ENCODE measurements around the gene MOV10L1. TPM values are rescaled to one million over a fixed set of nuclear protein-coding genes. Genes with fewer than 3 reads are reported as not detected.
A peak's percentile ranks its signal among the peaks of the same experiment; 100 is the strongest.

The MOV10L1 gene
- total RNA-seq, 4 donors from 2014 or later: 0.33 to 1.5 (median 1.0) TPM

DNA sequence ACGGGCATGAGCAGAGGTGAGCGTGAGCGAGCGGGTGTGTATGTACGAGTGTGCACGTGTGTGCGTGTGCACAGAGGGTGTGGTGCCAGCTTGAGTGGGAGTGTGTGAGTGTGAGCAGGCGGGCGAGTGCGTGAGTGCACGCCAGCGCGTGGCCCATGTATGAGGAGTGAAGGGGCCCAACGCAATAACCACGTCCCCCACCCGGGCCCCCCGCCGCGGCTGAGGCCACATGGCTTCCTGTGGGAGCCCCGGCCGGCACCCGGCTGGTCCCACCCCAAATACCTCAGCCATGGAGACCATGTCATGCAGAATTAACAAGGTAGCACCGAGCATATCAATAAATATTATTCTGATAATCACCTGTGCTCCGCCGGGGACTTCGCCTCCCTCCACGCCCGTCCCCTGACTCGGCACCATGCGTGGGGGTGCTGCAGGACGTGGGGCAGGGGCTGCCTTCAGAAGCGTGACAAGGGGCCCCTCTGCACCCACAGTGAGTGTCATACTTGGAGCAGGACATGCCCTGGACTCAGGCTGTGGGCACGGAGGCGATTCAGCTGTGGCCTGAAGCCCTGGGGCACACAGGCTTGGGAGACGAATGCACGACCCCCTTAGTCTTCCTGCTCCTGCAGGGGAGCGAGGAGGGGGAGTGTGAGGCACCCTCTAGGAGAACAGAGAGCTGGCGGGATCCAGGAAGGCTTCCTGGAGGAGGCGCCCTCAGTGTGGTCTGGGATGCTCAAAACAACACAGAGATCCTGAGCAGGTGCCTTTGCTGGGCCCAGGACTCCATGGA lies 90.3 kb downstream of the MOV10L1 start:
- 90% methylated on average over 20 to 36 of the region's 39 CpGs for WGBS, 2 donors
- TF ChIP-seq POLR2A (IDR thresholded peaks at IDR 0.05): no peak
- TF ChIP-seq, protein P1, sequence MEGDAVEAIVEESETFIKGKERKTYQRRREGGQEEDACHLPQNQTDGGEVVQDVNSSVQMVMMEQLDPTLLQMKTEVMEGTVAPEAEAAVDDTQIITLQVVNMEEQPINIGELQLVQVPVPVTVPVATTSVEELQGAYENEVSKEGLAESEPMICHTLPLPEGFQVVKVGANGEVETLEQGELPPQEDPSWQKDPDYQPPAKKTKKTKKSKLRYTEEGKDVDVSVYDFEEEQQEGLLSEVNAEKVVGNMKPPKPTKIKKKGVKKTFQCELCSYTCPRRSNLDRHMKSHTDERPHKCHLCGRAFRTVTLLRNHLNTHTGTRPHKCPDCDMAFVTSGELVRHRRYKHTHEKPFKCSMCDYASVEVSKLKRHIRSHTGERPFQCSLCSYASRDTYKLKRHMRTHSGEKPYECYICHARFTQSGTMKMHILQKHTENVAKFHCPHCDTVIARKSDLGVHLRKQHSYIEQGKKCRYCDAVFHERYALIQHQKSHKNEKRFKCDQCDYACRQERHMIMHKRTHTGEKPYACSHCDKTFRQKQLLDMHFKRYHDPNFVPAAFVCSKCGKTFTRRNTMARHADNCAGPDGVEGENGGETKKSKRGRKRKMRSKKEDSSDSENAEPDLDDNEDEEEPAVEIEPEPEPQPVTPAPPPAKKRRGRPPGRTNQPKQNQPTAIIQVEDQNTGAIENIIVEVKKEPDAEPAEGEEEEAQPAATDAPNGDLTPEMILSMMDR (IDR thresholded peaks at IDR 0.05): no peak
- no peak overlapping the region for H3K4me3 ChIP-seq (replicated peaks in 1 of 3)
- no peaks in the 10 kb centered on the region for H3K36me3 ChIP-seq
- no peaks in the 10 kb centered on the region for H3K9me3 ChIP-seq
- no peak overlapping the region for H3K27ac ChIP-seq
- intact Hi-C loops (cut with DNase I): no loop called here
- no peaks in the 10 kb centered on the region for H3K27me3 ChIP-seq
- H3K4me1 ChIP-seq: peaks cover 23 to 29% of the 10 kb centered on the region in 2 donors
- no peak for DNase-seq

DNA sequence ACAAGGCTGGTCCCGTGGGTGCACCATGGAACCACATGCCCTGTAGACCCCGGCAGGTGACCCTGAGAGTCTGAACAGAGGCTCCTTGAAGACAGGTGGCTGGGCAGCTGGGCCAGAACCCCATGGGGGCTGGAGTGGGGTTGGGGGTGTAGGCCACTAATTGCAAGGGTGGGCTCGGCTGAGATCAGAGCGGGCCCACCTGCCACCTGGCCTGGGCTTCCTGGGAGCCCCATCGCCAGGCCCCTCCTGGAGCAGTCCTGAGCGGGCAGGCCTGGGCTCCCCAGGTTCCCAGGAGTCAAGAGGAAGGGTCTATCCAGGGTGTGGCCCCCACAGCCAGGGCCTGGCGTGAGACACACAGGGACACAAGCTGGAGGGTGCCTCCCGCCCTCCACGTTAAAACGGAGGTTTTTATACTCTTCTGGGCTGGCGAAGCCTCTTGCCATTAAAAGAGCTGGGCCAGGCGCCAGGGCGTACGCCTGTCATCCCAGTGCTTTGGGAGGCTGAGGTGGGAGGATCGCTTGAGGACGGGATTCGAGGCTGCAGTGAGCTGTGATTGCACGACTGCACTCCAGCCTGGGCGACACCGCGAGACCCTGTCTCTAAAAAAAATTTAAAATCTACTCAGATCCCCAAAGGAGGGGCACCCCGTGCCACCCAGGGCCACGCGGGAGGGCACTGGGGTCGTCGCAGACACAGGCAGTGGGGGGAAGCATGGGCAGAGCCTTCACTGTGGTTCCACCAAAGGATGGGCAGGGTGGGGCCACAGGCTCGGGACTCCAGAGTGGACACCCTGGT lies 91.1 kb downstream of the MOV10L1 start:
- H3K9me3 ChIP-seq: no peaks in the 10 kb centered on the region
- no peak for DNase-seq
- no peak for TF ChIP-seq POLR2A (IDR thresholded peaks at IDR 0.05)
- TF ChIP-seq, protein P1 (IDR thresholded peaks at IDR 0.05): no peak
- H3K4me1 ChIP-seq: peaks cover 26 to 32% of the 10 kb centered on the region in 2 donors
- no peaks in the 10 kb centered on the region for H3K27me3 ChIP-seq
- H3K27ac ChIP-seq: no peak overlapping the region
- H3K4me3 ChIP-seq (replicated peaks in 1 of 3): no peak overlapping the region
- intact Hi-C loops (cut with DNase I): no loop called here
- 89 to 95% methylated on average over 18 to 19 of the region's 27 CpGs for WGBS, 2 donors
- no peaks in the 10 kb centered on the region for H3K36me3 ChIP-seq

DNA sequence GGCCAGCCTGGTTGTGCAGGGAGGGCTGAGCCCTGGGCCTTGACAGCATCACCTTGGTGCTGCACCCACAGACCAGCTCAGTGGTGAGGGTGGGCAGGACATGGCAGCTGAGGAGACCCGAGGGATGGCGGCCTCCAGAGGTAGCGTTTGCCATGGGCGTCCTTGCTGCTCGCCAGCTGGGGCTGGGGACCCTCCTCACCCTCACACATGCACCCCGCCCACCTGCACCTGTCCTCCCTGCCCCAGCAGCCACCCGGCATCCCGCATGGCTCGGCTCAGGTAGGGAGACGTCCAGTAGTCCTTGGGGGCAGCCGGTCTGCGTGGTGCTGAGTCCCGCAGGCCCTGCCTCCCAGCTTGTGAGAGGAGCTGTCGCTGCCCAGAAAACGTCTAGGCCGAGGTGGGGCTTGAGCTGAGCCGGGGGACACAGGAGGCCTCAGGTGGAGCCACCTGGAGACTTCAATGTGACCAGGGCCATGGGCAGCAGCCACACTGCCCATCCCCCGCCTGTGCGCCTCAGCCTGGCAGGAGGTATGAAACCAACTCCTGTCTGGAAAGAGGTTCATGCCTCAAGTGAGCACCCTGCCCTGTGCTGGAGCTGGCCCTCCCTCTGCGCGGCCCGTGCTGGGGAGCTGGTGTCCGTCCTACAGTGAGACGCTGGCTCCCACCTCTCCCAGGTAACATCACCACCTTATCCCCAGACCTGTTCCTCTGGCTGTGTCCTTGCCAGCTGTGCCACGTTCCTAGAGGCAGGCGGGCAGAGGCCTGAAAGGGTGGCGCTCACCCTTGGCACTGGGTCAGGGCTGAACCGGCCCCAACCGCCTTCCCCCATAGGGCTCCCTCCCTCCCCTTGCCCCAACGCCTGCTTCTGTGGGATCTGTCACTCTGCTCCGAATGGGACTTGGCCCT lies 92.6 kb downstream of the MOV10L1 start:
- intact Hi-C loops (cut with DNase I): no loop called here
- peak; percentile 91 to 95 for DNase-seq
- Histone ChIP-seq H3K4me3 (replicated peaks in 1 of 3) (no peak overlapping the region), H3K27ac (peak overlapping the region; percentile 53 to 83 (median 77)), H3K9me3 (no peaks in the 10 kb centered on the region), H3K36me3 (no peaks in the 10 kb centered on the region), H3K4me1 (peaks cover 35 to 42% of the 10 kb centered on the region in 2 donors), H3K27me3 (no peaks in the 10 kb centered on the region)
- peak in 1 of 2 donors; percentile 35 for TF ChIP-seq POLR2A (IDR thresholded peaks at IDR 0.05)
- TF ChIP-seq, protein P1 (IDR thresholded peaks at IDR 0.05): no peak
- 63 to 69% methylated on average over 14 to 17 of the region's 31 CpGs for WGBS, 2 donors

DNA sequence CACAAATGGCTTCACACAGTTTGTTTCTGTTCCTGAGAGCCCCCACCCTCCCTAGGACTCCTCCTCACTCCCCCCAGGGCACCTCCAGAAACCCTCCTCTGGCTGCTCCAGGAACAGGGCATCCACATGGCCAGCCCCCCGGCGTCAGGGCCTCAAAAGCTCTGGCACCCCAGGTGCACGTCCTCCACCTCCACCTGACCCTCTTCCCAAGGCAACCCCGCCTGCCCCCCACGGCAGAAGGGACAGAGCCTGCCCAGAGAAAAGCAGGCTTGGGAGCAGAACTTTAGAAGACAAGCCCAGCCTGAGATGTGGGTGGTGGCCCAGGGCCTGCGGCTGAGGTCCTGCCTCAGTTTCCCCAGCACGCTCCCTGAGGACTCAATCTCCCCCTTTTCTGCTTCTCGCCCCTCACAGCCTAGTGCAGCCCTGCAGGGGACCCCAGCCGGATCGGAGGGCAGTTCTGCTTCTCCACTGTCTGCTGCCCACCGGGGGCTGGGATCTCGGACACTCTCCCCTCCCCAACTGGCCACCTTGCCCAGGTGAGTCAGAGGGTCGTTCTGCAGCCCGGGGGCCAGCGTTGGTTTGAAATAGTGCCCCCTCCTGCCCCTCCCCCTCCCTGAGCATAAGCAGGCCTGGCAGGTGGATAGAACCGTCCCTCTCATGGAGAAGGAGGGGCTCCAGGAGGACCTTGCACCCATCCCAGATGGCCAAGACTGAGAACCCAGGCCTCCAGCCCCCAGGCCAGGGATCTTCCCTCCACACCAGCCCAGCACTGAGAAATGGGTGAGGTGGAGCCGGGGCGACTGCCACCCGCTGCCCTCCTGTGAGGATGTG lies 93.5 kb downstream of the MOV10L1 start:
- WGBS, 2 donors: 79 to 91% methylated on average over 13 to 15 of the region's 19 CpGs
- TF ChIP-seq POLR2A (IDR thresholded peaks at IDR 0.05): no peak
- TF ChIP-seq, protein P1 (IDR thresholded peaks at IDR 0.05): no peak
- Histone ChIP-seq H3K9me3 (no peaks in the 10 kb centered on the region), H3K4me1 (peaks cover 35 to 44% of the 10 kb centered on the region in 2 donors), H3K27ac (peak overlapping the region; percentile 53 to 83 (median 77)), H3K4me3 (replicated peaks in 1 of 3) (no peak overlapping the region), H3K27me3 (no peaks in the 10 kb centered on the region), H3K36me3 (no peaks in the 10 kb centered on the region)
- intact Hi-C loops (cut with DNase I): no loop called here
- DNase-seq: no peak

All from thyroid gland (tissue), 4 donors.